Uterus (tissue), 2 donors: Measurements from ENCODE around the gene MICAL3.

Experiments used
- POLR2A ChIP-seq, 2 donors: fragments of 450-650 bp; IDR thresholded peaks; one replicate each; pipeline ENCODE4 v1.6.1; 2016; ENCODE audit warnings: antibody characterized with exemption in 2 of 2, mild to moderate bottlenecking in 1 of 2, moderate library complexity in 1 of 2
- TF ChIP-seq, protein P1 (sequence below), 4 experiments: fragments of 200-600 bp in 2 of 4; fragments of 450-650 bp in 2 of 4; sonication (generic) in 2 of 4; IDR thresholded peaks; one replicate each; pipeline ENCODE4 v1.5.1; 2016 to 2019; ENCODE audit warnings: antibody characterized with exemption in 4 of 4, mild to moderate bottlenecking in 2 of 4, moderate library complexity in 1 of 4

DNA sequence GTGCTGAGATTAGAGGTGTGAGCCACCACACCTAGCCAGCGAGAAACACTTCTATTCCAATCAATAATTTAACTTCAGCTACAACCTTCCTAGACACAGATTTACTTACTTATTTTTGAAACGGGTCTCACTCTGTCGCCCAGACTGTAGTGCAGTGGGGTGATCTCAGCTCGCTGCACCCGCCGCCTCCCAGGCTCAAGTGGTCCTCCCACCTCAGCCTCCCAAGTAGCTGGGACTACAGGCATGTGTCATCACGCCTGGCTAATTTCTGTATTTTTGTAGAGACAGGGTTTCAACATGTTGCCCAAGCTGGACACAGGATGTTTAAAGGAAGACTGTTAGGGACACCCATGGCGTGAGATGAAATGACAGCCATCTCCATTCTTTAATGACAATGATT lies 61.3 kb downstream of the MICAL3 start:
- TF ChIP-seq, protein P1, sequence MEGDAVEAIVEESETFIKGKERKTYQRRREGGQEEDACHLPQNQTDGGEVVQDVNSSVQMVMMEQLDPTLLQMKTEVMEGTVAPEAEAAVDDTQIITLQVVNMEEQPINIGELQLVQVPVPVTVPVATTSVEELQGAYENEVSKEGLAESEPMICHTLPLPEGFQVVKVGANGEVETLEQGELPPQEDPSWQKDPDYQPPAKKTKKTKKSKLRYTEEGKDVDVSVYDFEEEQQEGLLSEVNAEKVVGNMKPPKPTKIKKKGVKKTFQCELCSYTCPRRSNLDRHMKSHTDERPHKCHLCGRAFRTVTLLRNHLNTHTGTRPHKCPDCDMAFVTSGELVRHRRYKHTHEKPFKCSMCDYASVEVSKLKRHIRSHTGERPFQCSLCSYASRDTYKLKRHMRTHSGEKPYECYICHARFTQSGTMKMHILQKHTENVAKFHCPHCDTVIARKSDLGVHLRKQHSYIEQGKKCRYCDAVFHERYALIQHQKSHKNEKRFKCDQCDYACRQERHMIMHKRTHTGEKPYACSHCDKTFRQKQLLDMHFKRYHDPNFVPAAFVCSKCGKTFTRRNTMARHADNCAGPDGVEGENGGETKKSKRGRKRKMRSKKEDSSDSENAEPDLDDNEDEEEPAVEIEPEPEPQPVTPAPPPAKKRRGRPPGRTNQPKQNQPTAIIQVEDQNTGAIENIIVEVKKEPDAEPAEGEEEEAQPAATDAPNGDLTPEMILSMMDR (IDR thresholded peaks at IDR 0.05), result no peak
- no peak for TF ChIP-seq POLR2A (IDR thresholded peaks at IDR 0.05)
